HG03066 (cell line): ENCODE results near the gene APCDD1.
"Not testable (repeated sequence)": the region's sequence is repeated elsewhere in the genome, so short reads cannot be mapped to it uniquely, and the experiment has no call there.

ENCODE experiments used
- ATAC-seq: cut with Tn5 transposase; IDR thresholded peaks from one replicate; pipeline ENCODE4 v1.9.1; 2021; ENCODE audit warnings: low read depth; ENCODE audit not compliant: unreplicated experiment

APCDD1 gene

GRCh38 chr18:10486362-10486761 is 31.9 kb downstream of the APCDD1 start:
- ATAC-seq, result no peak

- ATAC-seq, result no peak
Observed at GRCh38 chr18:10487154-10487553, 32.7 kb downstream of the APCDD1 start.

- no peak for ATAC-seq
Observed at GRCh38 chr18:10488017-10488416, 33.6 kb downstream of the APCDD1 start.

- peak; percentile 86 for ATAC-seq
Observed at GRCh38 chr18:10490401-10491165, 36.1 kb downstream of the APCDD1 start.

GRCh38 chr18:10495936-10496335 is 41.5 kb downstream of the APCDD1 start:
- no peak for ATAC-seq

GRCh38 chr18:10497206-10497749 is 42.8 kb downstream of the APCDD1 start:
- no peak for ATAC-seq

GRCh38 chr18:10499230-10499629 is 44.8 kb downstream of the APCDD1 start:
- ATAC-seq, result no peak

GRCh38 chr18:10500038-10500437 is 45.6 kb downstream of the APCDD1 start:
- no peak for ATAC-seq

GRCh38 chr18:10504723-10505122 is 50.3 kb downstream of the APCDD1 start:
- ATAC-seq, result no peak

GRCh38 chr18:10505892-10506291 is 51.5 kb downstream of the APCDD1 start:
- ATAC-seq, result not testable (repeated sequence)

GRCh38 chr18:10508591-10508990 is 54.2 kb downstream of the APCDD1 start:
- no peak for ATAC-seq

GRCh38 chr18:10511236-10511635 is 56.8 kb downstream of the APCDD1 start:
- ATAC-seq, result no peak

GRCh38 chr18:10514082-10514481 is 59.6 kb downstream of the APCDD1 start:
- no peak for ATAC-seq

- no peak for ATAC-seq
Observed at GRCh38 chr18:10514601-10515000, 60.2 kb downstream of the APCDD1 start.

GRCh38 chr18:10515456-10515855 is 61.0 kb downstream of the APCDD1 start:
- no peak for ATAC-seq

GRCh38 chr18:10516078-10516477 is 61.6 kb downstream of the APCDD1 start:
- no peak for ATAC-seq

GRCh38 chr18:10518595-10519255 is 64.3 kb downstream of the APCDD1 start:
- no peak for ATAC-seq

- ATAC-seq, result no peak
Observed at GRCh38 chr18:10519366-10519765, 64.9 kb downstream of the APCDD1 start.

GRCh38 chr18:10519999-10520935 is 65.8 kb downstream of the APCDD1 start:
- peak; percentile 64 for ATAC-seq

- no peak for ATAC-seq
Observed at GRCh38 chr18:10521566-10521965, 67.1 kb downstream of the APCDD1 start.

- no peak for ATAC-seq
Observed at GRCh38 chr18:10522574-10522973, 68.1 kb downstream of the APCDD1 start.
